IMR-90 (cell line): Measurements from ENCODE around the gene ASB4. TPM values are rescaled to one million over a fixed set of nuclear protein-coding genes. Genes with fewer than 3 reads are reported as not detected.

Experiments used
- ATAC-seq: fragments of 200-7000 bp; cut with Tn5 transposase; 2 replicates; pipeline ENCODE4 v1.9.1; 2020; ENCODE audit warnings: low read depth, mild to moderate bottlenecking, moderate library complexity
- BruUV-seq: library from RNA; stranded (reverse); fragments of 400-500 nt; replicated peaks from 2 replicates; lab custom pipeline; 2021; lab: Mats Ljungman, UMichigan
- CTCF ChIA-PET: fragments of 300-600 bp; formaldehyde crosslinking; extraction: SDS; loops from one replicate; lab custom pipeline; 2021; ENCODE audit warnings: antibody characterized with exemption; lab: Yijun Ruan, JAX
- POLR2A ChIA-PET: fragments of 300-600 bp; sonication (Branson Sonifier 250); formaldehyde crosslinking; loops from one replicate; lab custom pipeline; 2022; ENCODE audit warnings: antibody characterized with exemption; ENCODE audit not compliant: unreplicated experiment; lab: Charles Lee
- DNase-seq: peaks from one replicate; pipeline ENCODE4 v3.0.0; 2013
- H2AFZ ChIP-seq: replicated peaks from 2 replicates; pipeline ENCODE3; 2013; ENCODE audit warnings: low read length, mild to moderate bottlenecking; ENCODE audit not compliant: poor library complexity
- H2AK5ac ChIP-seq: 2 replicates; pipeline ENCODE4 v1.6.1; 2013; ENCODE audit warnings: low read depth, low read length, inconsistent platforms
- H2AK9ac ChIP-seq: replicated peaks from 2 replicates; pipeline ENCODE3; 2013; ENCODE audit warnings: mild to moderate bottlenecking, low read depth, low read length, moderate library complexity; ENCODE audit not compliant: poor library complexity
- H2BK120ac ChIP-seq: 2 replicates; pipeline ENCODE4 v1.6.1; 2013; ENCODE audit warnings: low read depth, low read length, inconsistent platforms
- H2BK15ac ChIP-seq: 3 replicates; pipeline ENCODE4 v1.6.1; 2013; ENCODE audit warnings: low read depth, low read length, inconsistent platforms
- H2BK20ac ChIP-seq: 2 replicates; pipeline ENCODE4 v1.6.1; 2013; ENCODE audit warnings: low read depth, mild to moderate bottlenecking, inconsistent platforms, low read length, moderate library complexity
- H2BK5ac ChIP-seq: 2 replicates; pipeline ENCODE4 v1.6.1; 2013; ENCODE audit warnings: mild to moderate bottlenecking, low read depth, low read length, inconsistent platforms; ENCODE audit not compliant: poor library complexity, severe bottlenecking
- H3K14ac ChIP-seq: replicated peaks from 2 replicates; pipeline ENCODE4 v1.6.1; 2013; ENCODE audit warnings: low read depth, low read length, inconsistent platforms
- H3K18ac ChIP-seq: 2 replicates; pipeline ENCODE4 v1.6.1; 2013; ENCODE audit warnings: low read depth, low read length, control low read depth
- H3K23ac ChIP-seq: 2 replicates; pipeline ENCODE4 v1.6.1; 2013; ENCODE audit warnings: low read depth, low read length, inconsistent platforms
- H3K27ac ChIP-seq: 2 replicates; pipeline ENCODE4 v1.5.1; 2013; ENCODE audit warnings: mild to moderate bottlenecking, control low read depth, low read length; ENCODE audit not compliant: insufficient read depth
- H3K27me3 ChIP-seq: 2 replicates; pipeline ENCODE4 v1.6.1; 2013; ENCODE audit warnings: low read length; ENCODE audit not compliant: control insufficient read depth, insufficient read depth
- H3K36me3 ChIP-seq: 2 replicates; pipeline ENCODE4 v1.6.1; 2013; ENCODE audit warnings: low read length, mixed read lengths; ENCODE audit not compliant: control insufficient read depth, insufficient read depth
- H3K4ac ChIP-seq: 2 replicates; pipeline ENCODE4 v1.6.1; 2013; ENCODE audit warnings: low read depth, low read length, inconsistent platforms
- H3K4me1 ChIP-seq: 2 replicates; pipeline ENCODE4 v1.6.1; 2013; ENCODE audit warnings: low read length, mixed read lengths; ENCODE audit not compliant: control insufficient read depth, insufficient read depth
- H3K4me2 ChIP-seq: 2 replicates; pipeline ENCODE4 v1.6.1; 2013; ENCODE audit warnings: low read depth, mild to moderate bottlenecking, control low read depth, low read length, moderate library complexity
- H3K4me3 ChIP-seq: 2 replicates; pipeline ENCODE4 v1.5.1; 2013; ENCODE audit warnings: low read depth, mild to moderate bottlenecking, control low read depth, low read length, moderate library complexity; ENCODE audit not compliant: insufficient read depth
- H3K56ac ChIP-seq: 2 replicates; pipeline ENCODE4 v1.6.1; 2013; ENCODE audit warnings: low read length, inconsistent platforms; ENCODE audit not compliant: insufficient read depth; ENCODE audit errors: extremely low read depth
- H3K79me1 ChIP-seq, 2 experiments: 2 replicates each; pipeline ENCODE4 v1.6.1; 2013; ENCODE audit warnings: low read length in 2 of 2, inconsistent platforms in 1 of 2, low read depth in 1 of 2
- H3K9ac ChIP-seq: 2 replicates; pipeline ENCODE4 v1.6.1; 2013; ENCODE audit warnings: low read depth, low read length, control low read depth
- H3K9me1 ChIP-seq: 2 replicates; pipeline ENCODE4 v1.6.1; 2013; ENCODE audit warnings: low read length, inconsistent platforms; ENCODE audit not compliant: insufficient read depth
- H3K9me3 ChIP-seq: 2 replicates; pipeline ENCODE4 v1.6.1; 2013; ENCODE audit warnings: low read length; ENCODE audit not compliant: control insufficient read depth, insufficient read depth
- H4K20me1 ChIP-seq: 2 replicates; pipeline ENCODE4 v1.6.1; 2013; ENCODE audit warnings: low read length, inconsistent platforms; ENCODE audit not compliant: insufficient read depth
- H4K5ac ChIP-seq: 2 replicates; pipeline ENCODE4 v1.6.1; 2013; ENCODE audit warnings: mild to moderate bottlenecking, low read depth, low read length, control low read depth
- H4K8ac ChIP-seq, 2 experiments: 2 replicates each; pipeline ENCODE4 v1.6.1; 2013; ENCODE audit warnings: low read depth in 2 of 2, low read length in 2 of 2, control low read depth in 1 of 2, inconsistent platforms in 1 of 2
- H4K91ac ChIP-seq: 2 replicates; pipeline ENCODE4 v1.6.1; 2013; ENCODE audit warnings: low read depth, low read length, inconsistent platforms; ENCODE audit not compliant: insufficient read depth
- CHD1 ChIP-seq: IDR thresholded peaks from 2 replicates; pipeline ENCODE4 v1.6.1; 2012; ENCODE audit warnings: low read depth, low read length, improper control_type of control experiment
- NFE2L2 ChIP-seq: fragments of 150-350 bp; IDR thresholded peaks from 2 replicates; pipeline ENCODE4 v1.6.1; 2016; ENCODE audit warnings: low read depth, mild to moderate bottlenecking, low read length
- RCOR1 ChIP-seq: IDR thresholded peaks from 2 replicates; pipeline ENCODE4 v1.6.1; 2012; ENCODE audit warnings: mild to moderate bottlenecking, low read length, improper control_type of control experiment; ENCODE audit not compliant: insufficient replicate concordance
- WGBS, 2 experiments: methylation state at CpG; one replicate each; pipeline versions ENCODE4 v1.1.5 to v1.1.7; 2013; ENCODE audit warnings: missing lambda C conversion rate in 2 of 2; ENCODE audit not compliant: insufficient read length in 1 of 2; ENCODE audit errors: extremely low coverage in 2 of 2; 5-methylcytosine and 5-hydroxymethylcytosine counted together
- dilution Hi-C: fragments of 300-500 bp; cut with HindIII; formaldehyde crosslinking; loops from one replicate; pipeline ENCODE4 v1.14.3; 2018; ENCODE audit warnings: low sequenced_read_pairs; ENCODE audit not compliant: unreplicated experiment
- in situ Hi-C: fragments of 300-500 bp; cut with MboI; formaldehyde crosslinking; loops from 3 replicates; pipeline ENCODE4 v1.14.3; 2019; ENCODE audit warnings: low sequenced_read_pairs, inconsistent platforms, mixed read lengths
- intact Hi-C: fragments of 100-400 bp; cut with micrococcal nuclease; formaldehyde crosslinking; loops from 2 replicates; pipeline ENCODE4 v1.10.0; 2022
- polyA plus RNA-seq, 3 experiments: library from polyadenylated mRNA; depleted of rRNA; stranded (reverse); fragments of >200 nt; gene quantifications; 2 replicates each; pipeline ENCODE4 v1.2.3, GENCODE V29; 2012; ENCODE audit warnings: low replicate concordance in 1 of 3
- total RNA-seq: library from RNA; depleted of rRNA; stranded (reverse); fragments of >200 nt; gene quantifications from 2 replicates; pipeline ENCODE4 v1.2.3, GENCODE V29; 2012

ASB4 gene
- total and polyA plus RNA-seq, 2 of the 4 experiments (the other 2 are of a cell fraction), result not detected

- Histone ChIP-seq H2AK5ac (no peak overlapping the region), H3K27ac (no peak overlapping the region), H4K20me1 (no peaks in the 10 kb centered on the region), H3K4me3 (no peak overlapping the region), H3K27me3 (peaks cover 14% of the 10 kb centered on the region), H2BK5ac (no peak overlapping the region), H4K8ac (no peak overlapping the region), H2AK9ac (no peak overlapping the region), H3K9ac (no peak overlapping the region), H3K56ac (no peak overlapping the region), H3K14ac (no peak overlapping the region), H3K4ac (no peak overlapping the region), H2AFZ (no peak overlapping the region), H3K79me1 (no peaks in the 10 kb centered on the region), H3K36me3 (no peaks in the 10 kb centered on the region), H2BK15ac (no peak overlapping the region), H3K4me1 (no peaks in the 10 kb centered on the region), H3K9me3 (no peaks in the 10 kb centered on the region), H3K18ac (no peak overlapping the region), H3K9me1 (no peaks in the 10 kb centered on the region), H4K91ac (no peak overlapping the region), H2BK120ac (no peak overlapping the region), H3K4me2 (no peak overlapping the region), H2BK20ac (no peak overlapping the region), H3K23ac (no peak overlapping the region), H4K5ac (no peak overlapping the region)
- ATAC-seq, result no peak
- intact Hi-C loops, result no loop called here
- WGBS, 2 experiments, result no CpG with 5 or more reads among the region's 2 CpGs
- ChIA-PET CTCF (no interaction called here), POLR2A (no interaction called here)
- dilution Hi-C loops, result no loop called here
- BruUV-seq, result no TSS peak
- DNase-seq, result no peak
- in situ Hi-C loops, result loop anchor here (5.0 kb wide), 1 partner anchor 145 kb away; no protein-coding TSS in a partner anchor
- TF ChIP-seq CHD1 (no peak), RCOR1 (no peak), NFE2L2 (no peak)
Measured at GRCh38 chr7:95537468-95537867, 51.7 kb downstream of the ASB4 start.
